Activated T-cell treated with anti-CD3 and anti-CD28 coated beads, Interleukin-2, amount 50 U/mL, for 4 hours (primary cell): ENCODE results near the gene POLG2. TPM values are rescaled to one million over a fixed set of nuclear protein-coding genes. Genes with fewer than 3 reads are reported as not detected.
"Not testable (repeated sequence)": the region's sequence is repeated elsewhere in the genome, so short reads cannot be mapped to it uniquely, and the experiment has no call there.

ENCODE experiments used
- ATAC-seq, 2 donors: fragments of 200-7000 bp; cut with Tn5 transposase; one replicate each; pipeline ENCODE4 v1.10.0; 2021
- DNase-seq: peaks from one replicate; pipeline ENCODE4 v3.0.0-alpha.2; 2020
- H3K27me3 Mint-ChIP-seq: one replicate; pipeline ENCODE4 v1.8.0; 2021; ENCODE audit warnings: low read depth, mixed read lengths
- H3K36me3 Mint-ChIP-seq: one replicate; pipeline ENCODE4 v1.8.0; 2022; ENCODE audit warnings: mixed read lengths; ENCODE audit not compliant: insufficient read depth
- H3K4me1 Mint-ChIP-seq: one replicate; pipeline ENCODE4 v1.8.0; 2021; ENCODE audit warnings: low read depth, mixed read lengths
- H3K4me3 Mint-ChIP-seq: one replicate; pipeline ENCODE4 v1.8.0; 2021; ENCODE audit warnings: mild to moderate bottlenecking, moderate library complexity, mixed read lengths
- H3K9me3 Mint-ChIP-seq: one replicate; pipeline ENCODE4 v1.8.0; 2021; ENCODE audit warnings: mixed read lengths
- total RNA-seq, 3 donors: library from RNA; stranded (reverse); gene quantifications; one replicate each; pipeline ENCODE4 v1.2.1, GENCODE V29; 2021

Gene POLG2
- total RNA-seq, 3 donors from 2014 or later: 34.1 to 34.9 (median 34.2) TPM

GRCh38 chr17:64484380-64484779 lies 12.5 kb downstream of the POLG2 start:
- ATAC-seq: no peak
- Mint-ChIP-seq H3K36me3 (peaks cover 36% of the 10 kb centered on the region), H3K27me3 (no peaks in the 10 kb centered on the region), H3K9me3 (no peaks in the 10 kb centered on the region), H3K4me3 (no peak overlapping the region), H3K4me1 (peaks cover 11% of the 10 kb centered on the region)
- no peak for DNase-seq

GRCh38 chr17:64480951-64481350 lies 15.9 kb downstream of the POLG2 start:
- no peak for ATAC-seq
- H3K4me3 Mint-ChIP-seq: no peak overlapping the region
- no peaks in the 10 kb centered on the region for H3K27me3 Mint-ChIP-seq
- DNase-seq: no peak
- peaks cover 11% of the 10 kb centered on the region for H3K4me1 Mint-ChIP-seq
- H3K9me3 Mint-ChIP-seq: no peaks in the 10 kb centered on the region
- peaks cover 35% of the 10 kb centered on the region for H3K36me3 Mint-ChIP-seq

- ATAC-seq (no peak), DNase-seq (no peak)
- H3K4me1 Mint-ChIP-seq: no peaks in the 10 kb centered on the region
- no peak overlapping the region for H3K4me3 Mint-ChIP-seq
- H3K27me3 Mint-ChIP-seq: no peaks in the 10 kb centered on the region
- peaks cover 13% of the 10 kb centered on the region for H3K36me3 Mint-ChIP-seq
- H3K9me3 Mint-ChIP-seq: no peaks in the 10 kb centered on the region
Observed at GRCh38 chr17:64477849-64478248, 19.0 kb downstream of the POLG2 start.

- no peaks in the 10 kb centered on the region for H3K9me3 Mint-ChIP-seq
- no peaks in the 10 kb centered on the region for H3K4me1 Mint-ChIP-seq
- no peak overlapping the region for H3K4me3 Mint-ChIP-seq
- DNase-seq: no peak
- no peaks in the 10 kb centered on the region for H3K27me3 Mint-ChIP-seq
- no peak for ATAC-seq
- peaks cover 6% of the 10 kb centered on the region for H3K36me3 Mint-ChIP-seq
Observed at GRCh38 chr17:64472564-64472963, 24.3 kb downstream of the POLG2 start.

- ATAC-seq (no peak), DNase-seq (no peak)
- Mint-ChIP-seq H3K27me3 (no peaks in the 10 kb centered on the region), H3K4me3 (no peak overlapping the region), H3K36me3 (no peaks in the 10 kb centered on the region), H3K4me1 (no peaks in the 10 kb centered on the region), H3K9me3 (no peaks in the 10 kb centered on the region)
Observed at GRCh38 chr17:64471440-64471839, 25.4 kb downstream of the POLG2 start.

GRCh38 chr17:64470625-64471024 lies 26.2 kb downstream of the POLG2 start:
- no peaks in the 10 kb centered on the region for H3K27me3 Mint-ChIP-seq
- H3K36me3 Mint-ChIP-seq: no peaks in the 10 kb centered on the region

GRCh38 chr17:64466834-64467233 lies 30.0 kb downstream of the POLG2 start:
- not testable (repeated sequence) for ATAC-seq, H3K9me3 Mint-ChIP-seq, H3K4me1 Mint-ChIP-seq, DNase-seq, H3K4me3 Mint-ChIP-seq, H3K36me3 Mint-ChIP-seq, H3K27me3 Mint-ChIP-seq

More at GRCh38 chr17:64470625-64471024, 26.2 kb downstream of the POLG2 start:
- Mint-ChIP-seq H3K4me1 (no peaks in the 10 kb centered on the region), H3K9me3 (no peaks in the 10 kb centered on the region), H3K4me3 (no peak overlapping the region)
- DNase-seq: no peak
- no peak for ATAC-seq

GRCh38 chr17:64466019-64466735 lies 30.7 kb downstream of the POLG2 start:
- H3K4me3 Mint-ChIP-seq: no peak overlapping the region
- H3K36me3 Mint-ChIP-seq: no peaks in the 10 kb centered on the region
- no peaks in the 10 kb centered on the region for H3K4me1 Mint-ChIP-seq
- no peak for DNase-seq
- no peaks in the 10 kb centered on the region for H3K9me3 Mint-ChIP-seq
- no peak for ATAC-seq
- H3K27me3 Mint-ChIP-seq: no peaks in the 10 kb centered on the region

GRCh38 chr17:64461788-64462187 lies 35.1 kb downstream of the POLG2 start:
- Mint-ChIP-seq H3K36me3 (no peaks in the 10 kb centered on the region), H3K9me3 (no peaks in the 10 kb centered on the region)

GRCh38 chr17:64460955-64461354 lies 35.9 kb downstream of the POLG2 start:
- ATAC-seq (no peak), DNase-seq (no peak)
- Mint-ChIP-seq H3K36me3 (no peaks in the 10 kb centered on the region), H3K4me1 (peaks cover 14% of the 10 kb centered on the region), H3K27me3 (no peaks in the 10 kb centered on the region), H3K9me3 (no peaks in the 10 kb centered on the region), H3K4me3 (no peak overlapping the region)

More at GRCh38 chr17:64461788-64462187, 35.1 kb downstream of the POLG2 start:
- Mint-ChIP-seq H3K27me3 (no peaks in the 10 kb centered on the region), H3K4me3 (no peak overlapping the region), H3K4me1 (peaks cover 10% of the 10 kb centered on the region)
- ATAC-seq: no peak
- DNase-seq: no peak

GRCh38 chr17:64459818-64460217 lies 37.0 kb downstream of the POLG2 start:
- not testable (repeated sequence) for H3K36me3 Mint-ChIP-seq, H3K4me3 Mint-ChIP-seq, DNase-seq, ATAC-seq, H3K9me3 Mint-ChIP-seq, H3K27me3 Mint-ChIP-seq
- H3K4me1 Mint-ChIP-seq: peaks cover 20% of the 10 kb centered on the region

GRCh38 chr17:64459284-64459747 lies 37.5 kb downstream of the POLG2 start:
- H3K27me3 Mint-ChIP-seq: no peaks in the 10 kb centered on the region
- ATAC-seq (no peak), DNase-seq (no peak)
- H3K36me3 Mint-ChIP-seq: no peaks in the 10 kb centered on the region
- no peak overlapping the region for H3K4me3 Mint-ChIP-seq
- no peaks in the 10 kb centered on the region for H3K9me3 Mint-ChIP-seq
- H3K4me1 Mint-ChIP-seq: peaks cover 20% of the 10 kb centered on the region

- H3K36me3 Mint-ChIP-seq: no peaks in the 10 kb centered on the region
Observed at GRCh38 chr17:64458756-64459155, 38.1 kb downstream of the POLG2 start.

GRCh38 chr17:64457156-64457555 lies 39.7 kb downstream of the POLG2 start:
- ATAC-seq (no peak), DNase-seq (no peak)
- H3K36me3 Mint-ChIP-seq: no peaks in the 10 kb centered on the region
- peaks cover 20% of the 10 kb centered on the region for H3K4me1 Mint-ChIP-seq
- H3K9me3 Mint-ChIP-seq: no peaks in the 10 kb centered on the region
- no peak overlapping the region for H3K4me3 Mint-ChIP-seq
- no peaks in the 10 kb centered on the region for H3K27me3 Mint-ChIP-seq

More at GRCh38 chr17:64458756-64459155, 38.1 kb downstream of the POLG2 start:
- Mint-ChIP-seq H3K4me1 (peaks cover 20% of the 10 kb centered on the region), H3K9me3 (no peaks in the 10 kb centered on the region), H3K4me3 (no peak overlapping the region), H3K27me3 (no peaks in the 10 kb centered on the region)
- ATAC-seq (no peak), DNase-seq (no peak)
